DND-41 (cell line): ENCODE data around the gene DRC7.

ENCODE experiments used
- ATAC-seq: fragments of 200-7000 bp; cut with Tn5 transposase; 3 replicates; pipeline ENCODE4 v1.9.1; 2021; ENCODE audit warnings: low read depth; ENCODE audit not compliant: insufficient read depth
- DNase-seq: peaks from one replicate; pipeline ENCODE4 v3.0.0-alpha.2; 2020
- H2AFZ ChIP-seq: 2 replicates; pipeline ENCODE4 v1.6.0; 2012; ENCODE audit warnings: low read depth, low read length
- H3K27ac ChIP-seq: 2 replicates; pipeline ENCODE4 v1.5.1; 2012; ENCODE audit warnings: low read length, inconsistent platforms
- H3K27me3 ChIP-seq: fragments of 200-600 bp; sonication (generic); 2 replicates; pipeline ENCODE4 v1.6.0; 2012; ENCODE audit warnings: low read length, mild to moderate bottlenecking, inconsistent platforms; ENCODE audit not compliant: insufficient read depth, poor library complexity
- H3K36me3 ChIP-seq: 2 replicates; pipeline ENCODE4 v1.5.1; 2012; ENCODE audit warnings: low read length, inconsistent platforms; ENCODE audit not compliant: insufficient read depth
- H3K4me1 ChIP-seq: 2 replicates; pipeline ENCODE4 v1.5.1; 2012; ENCODE audit warnings: mild to moderate bottlenecking, low read length; ENCODE audit not compliant: insufficient read depth
- H3K4me2 ChIP-seq: 2 replicates; pipeline ENCODE4 v1.6.0; 2012; ENCODE audit warnings: mild to moderate bottlenecking, moderate library complexity, low read length, inconsistent platforms; ENCODE audit not compliant: insufficient read depth
- H3K4me3 ChIP-seq, 2 experiments: fragments of 200-600 bp in 1 of 2; shearing (Covaris generic) in 1 of 2; 2 replicates each; pipeline ENCODE4 v1.5.1; 2012 to 2016; ENCODE audit warnings: inconsistent platforms in 2 of 2, low read length in 2 of 2, mild to moderate bottlenecking in 2 of 2, low read depth in 1 of 2, moderate library complexity in 1 of 2
- H3K79me2 ChIP-seq: 2 replicates; pipeline ENCODE4 v1.6.0; 2012; ENCODE audit warnings: low read length, inconsistent platforms; ENCODE audit not compliant: insufficient read depth
- H3K9ac ChIP-seq: 2 replicates; pipeline ENCODE4 v1.6.0; 2012; ENCODE audit warnings: low read depth, mild to moderate bottlenecking, inconsistent platforms, low read length, moderate library complexity
- H3K9me3 ChIP-seq: 2 replicates; pipeline ENCODE4 v1.5.1; 2012; ENCODE audit warnings: low read length, moderate library complexity, mild to moderate bottlenecking, inconsistent platforms; ENCODE audit not compliant: insufficient read depth, severe bottlenecking
- H4K20me1 ChIP-seq: 2 replicates; pipeline ENCODE4 v1.6.0; 2012; ENCODE audit warnings: low read length; ENCODE audit not compliant: insufficient read depth
- EZH2 ChIP-seq: IDR thresholded peaks from 3 replicates; pipeline ENCODE4 v1.6.1; 2012; ENCODE audit warnings: borderline replicate concordance, low read depth, mild to moderate bottlenecking, moderate library complexity, low read length, inconsistent platforms; ENCODE audit not compliant: severe bottlenecking
- TF ChIP-seq, protein P1 (sequence below): IDR thresholded peaks from 2 replicates; pipeline ENCODE4 v1.5.1; 2012; ENCODE audit warnings: borderline replicate concordance, low read length, moderate library complexity, mild to moderate bottlenecking; ENCODE audit not compliant: poor library complexity, severe bottlenecking; ENCODE audit errors: extremely low read depth

The DRC7 gene

GRCh38 chr16:57688487-57688986 is 6.1 kb upstream of the DRC7 start:
- Histone ChIP-seq H3K27ac (peak overlapping the region; percentile 85), H3K9ac (peak overlapping the region; percentile 48), H4K20me1 (no peaks in the 10 kb centered on the region), H3K4me2 (peak overlapping the region; percentile 62; the same call in 1 of the 2 replicates), H3K9me3 (no peaks in the 10 kb centered on the region), H2AFZ (no peak overlapping the region; the same call in 1 of the 2 replicates), H3K79me2 (no peaks in the 10 kb centered on the region), H3K36me3 (no peaks in the 10 kb centered on the region), H3K27me3 (no peaks in the 10 kb centered on the region), H3K4me1 (peaks cover 22% of the 10 kb centered on the region), H3K4me3 (no peak overlapping the region)
- no peak for ATAC-seq
- TF ChIP-seq EZH2: no peak
- TF ChIP-seq, protein P1, sequence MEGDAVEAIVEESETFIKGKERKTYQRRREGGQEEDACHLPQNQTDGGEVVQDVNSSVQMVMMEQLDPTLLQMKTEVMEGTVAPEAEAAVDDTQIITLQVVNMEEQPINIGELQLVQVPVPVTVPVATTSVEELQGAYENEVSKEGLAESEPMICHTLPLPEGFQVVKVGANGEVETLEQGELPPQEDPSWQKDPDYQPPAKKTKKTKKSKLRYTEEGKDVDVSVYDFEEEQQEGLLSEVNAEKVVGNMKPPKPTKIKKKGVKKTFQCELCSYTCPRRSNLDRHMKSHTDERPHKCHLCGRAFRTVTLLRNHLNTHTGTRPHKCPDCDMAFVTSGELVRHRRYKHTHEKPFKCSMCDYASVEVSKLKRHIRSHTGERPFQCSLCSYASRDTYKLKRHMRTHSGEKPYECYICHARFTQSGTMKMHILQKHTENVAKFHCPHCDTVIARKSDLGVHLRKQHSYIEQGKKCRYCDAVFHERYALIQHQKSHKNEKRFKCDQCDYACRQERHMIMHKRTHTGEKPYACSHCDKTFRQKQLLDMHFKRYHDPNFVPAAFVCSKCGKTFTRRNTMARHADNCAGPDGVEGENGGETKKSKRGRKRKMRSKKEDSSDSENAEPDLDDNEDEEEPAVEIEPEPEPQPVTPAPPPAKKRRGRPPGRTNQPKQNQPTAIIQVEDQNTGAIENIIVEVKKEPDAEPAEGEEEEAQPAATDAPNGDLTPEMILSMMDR: no peak
- DNase-seq: no peak

DNA sequence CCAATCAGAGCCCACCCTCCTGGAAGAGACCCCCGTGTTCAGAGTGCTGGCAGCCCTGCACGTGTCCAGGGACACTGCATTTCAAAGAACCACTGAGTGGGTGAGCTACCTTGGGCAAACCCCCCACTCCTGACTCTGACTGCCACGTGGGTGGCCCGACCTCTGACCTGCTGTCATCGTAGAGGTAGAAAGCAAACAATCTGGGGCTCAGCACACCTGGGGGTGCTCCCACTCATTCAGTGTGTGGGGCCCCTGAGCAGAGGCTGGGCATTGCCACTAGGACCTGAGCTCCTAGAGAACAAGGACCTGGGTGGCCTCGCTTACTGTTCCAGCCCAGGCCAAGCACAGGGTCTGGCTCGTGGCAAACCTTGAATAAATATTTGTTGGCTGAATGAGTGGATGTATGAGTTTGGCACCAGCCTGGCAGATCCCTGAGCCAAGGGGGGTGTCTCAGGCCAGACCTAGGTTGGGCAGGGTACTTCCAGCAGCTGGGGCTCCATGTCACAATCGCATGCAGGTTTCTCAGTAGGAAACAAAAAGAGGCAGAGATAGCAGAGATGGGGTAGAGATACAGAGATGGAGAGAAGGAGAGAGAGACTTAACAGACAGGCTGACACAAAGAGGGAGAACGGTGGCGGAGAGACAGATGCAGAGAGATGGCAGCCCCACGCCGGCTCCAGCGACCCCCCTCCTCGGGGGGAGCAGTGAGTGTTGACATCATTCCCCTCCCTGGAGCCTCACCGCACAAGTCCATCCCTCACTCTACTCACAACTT is 5.4 kb upstream of the DRC7 start:
- DNase-seq (no peak), ATAC-seq (no peak; the same call in 1 of the 3 replicates)
- H3K27ac ChIP-seq: peak overlapping the region; percentile 85
- H3K4me3 ChIP-seq: peak overlapping the region in 1 of 2 experiments; percentile 44; a peak in 2 of 4 replicates
- peak overlapping the region; percentile 48 for H3K9ac ChIP-seq
- H3K27me3 ChIP-seq: no peaks in the 10 kb centered on the region
- H4K20me1 ChIP-seq: no peaks in the 10 kb centered on the region
- peak overlapping the region; percentile 62 for H3K4me2 ChIP-seq
- H2AFZ ChIP-seq: peak overlapping the region; percentile 85
- H3K79me2 ChIP-seq: no peaks in the 10 kb centered on the region
- no peaks in the 10 kb centered on the region for H3K36me3 ChIP-seq
- H3K9me3 ChIP-seq: no peaks in the 10 kb centered on the region
- TF ChIP-seq, protein P1: no peak
- no peak for TF ChIP-seq EZH2
- H3K4me1 ChIP-seq: peaks cover 22% of the 10 kb centered on the region

DNA sequence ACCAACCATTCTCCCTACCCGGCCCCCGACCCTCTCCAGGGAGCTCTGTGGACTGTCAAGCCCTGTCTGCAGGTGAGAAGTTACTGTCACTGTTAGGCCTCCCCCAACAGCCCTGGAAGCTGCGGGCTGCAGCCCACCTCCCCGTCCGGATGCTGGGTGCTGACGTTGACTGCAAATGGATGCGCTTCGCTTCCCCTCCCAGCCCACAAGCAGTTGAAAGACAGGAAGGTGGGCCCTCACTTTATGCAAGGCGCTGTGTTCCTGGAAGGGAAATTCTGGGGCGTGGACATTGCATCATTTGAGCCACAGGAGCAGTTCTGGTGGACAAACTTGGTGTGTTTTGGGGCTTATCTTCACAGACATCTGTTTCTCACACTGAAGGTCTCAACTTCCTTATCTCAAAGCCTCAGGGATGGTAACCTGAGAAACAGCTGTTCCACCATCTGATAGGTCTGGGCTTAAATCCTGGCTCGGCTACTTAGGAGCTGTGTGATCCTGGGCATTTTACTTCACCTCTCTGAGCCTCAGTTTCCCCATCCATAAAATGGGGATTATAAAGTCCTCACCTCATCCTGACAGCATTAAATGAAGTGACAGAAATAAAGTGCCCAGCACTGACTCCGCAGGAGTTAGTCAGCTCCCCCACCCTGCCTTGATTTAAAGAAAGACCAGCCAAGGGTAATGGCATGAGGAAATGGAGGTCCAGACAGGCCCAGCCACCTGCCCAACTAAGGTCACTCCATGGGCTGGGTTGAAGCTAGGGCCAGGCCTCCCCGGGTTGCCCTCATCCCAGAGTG is 4.6 kb upstream of the DRC7 start:
- DNase-seq: peak; percentile 92
- Histone ChIP-seq H3K4me3 (peak overlapping the region in 1 of 2 experiments; percentile 44; a peak in 2 of 4 replicates), H3K36me3 (no peaks in the 10 kb centered on the region), H3K79me2 (no peaks in the 10 kb centered on the region), H3K27ac (peak overlapping the region; percentile 85), H2AFZ (peak overlapping the region; percentile 85), H3K4me1 (peaks cover 28% of the 10 kb centered on the region), H3K27me3 (no peaks in the 10 kb centered on the region), H3K4me2 (peak overlapping the region; percentile 62), H3K9ac (peak overlapping the region; percentile 48), H4K20me1 (no peaks in the 10 kb centered on the region), H3K9me3 (no peaks in the 10 kb centered on the region)
- TF ChIP-seq, protein P1: no peak
- no peak for TF ChIP-seq EZH2
- peak; percentile 91 for ATAC-seq
